ENCODE data around the gene PARVB. TPM values are rescaled to one million over a fixed set of nuclear protein-coding genes. Genes with fewer than 3 reads are reported as not detected.

The PARVB gene
- total RNA-seq, 1 donor from 2014 or later = 53.2 TPM

DNA sequence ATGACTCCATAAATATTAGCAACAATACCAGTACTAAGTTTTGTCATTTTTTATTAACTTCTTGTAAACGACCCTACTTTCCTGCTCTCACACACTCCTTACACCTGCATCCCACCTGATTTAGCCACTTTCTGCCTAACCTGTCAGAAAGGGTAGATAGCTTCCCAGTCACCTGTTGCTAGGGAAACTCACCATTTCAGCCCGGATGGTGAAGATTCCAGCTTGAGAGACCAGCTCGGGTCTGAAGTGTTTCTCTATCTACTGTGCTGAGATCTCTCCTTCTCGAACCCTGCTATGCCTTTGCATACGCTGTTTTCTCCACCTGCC is 156.6 kb downstream of the PARVB start, which contains the start of gene PARVG:
TSS of gene PARVG (plus strand) at position 220 of the 327 bp plus-strand sequence. CDS start 2,405 bp downstream, outside the sequence.
- no peak for DNase-seq (ENCODE audit: low read depth)

DNA sequence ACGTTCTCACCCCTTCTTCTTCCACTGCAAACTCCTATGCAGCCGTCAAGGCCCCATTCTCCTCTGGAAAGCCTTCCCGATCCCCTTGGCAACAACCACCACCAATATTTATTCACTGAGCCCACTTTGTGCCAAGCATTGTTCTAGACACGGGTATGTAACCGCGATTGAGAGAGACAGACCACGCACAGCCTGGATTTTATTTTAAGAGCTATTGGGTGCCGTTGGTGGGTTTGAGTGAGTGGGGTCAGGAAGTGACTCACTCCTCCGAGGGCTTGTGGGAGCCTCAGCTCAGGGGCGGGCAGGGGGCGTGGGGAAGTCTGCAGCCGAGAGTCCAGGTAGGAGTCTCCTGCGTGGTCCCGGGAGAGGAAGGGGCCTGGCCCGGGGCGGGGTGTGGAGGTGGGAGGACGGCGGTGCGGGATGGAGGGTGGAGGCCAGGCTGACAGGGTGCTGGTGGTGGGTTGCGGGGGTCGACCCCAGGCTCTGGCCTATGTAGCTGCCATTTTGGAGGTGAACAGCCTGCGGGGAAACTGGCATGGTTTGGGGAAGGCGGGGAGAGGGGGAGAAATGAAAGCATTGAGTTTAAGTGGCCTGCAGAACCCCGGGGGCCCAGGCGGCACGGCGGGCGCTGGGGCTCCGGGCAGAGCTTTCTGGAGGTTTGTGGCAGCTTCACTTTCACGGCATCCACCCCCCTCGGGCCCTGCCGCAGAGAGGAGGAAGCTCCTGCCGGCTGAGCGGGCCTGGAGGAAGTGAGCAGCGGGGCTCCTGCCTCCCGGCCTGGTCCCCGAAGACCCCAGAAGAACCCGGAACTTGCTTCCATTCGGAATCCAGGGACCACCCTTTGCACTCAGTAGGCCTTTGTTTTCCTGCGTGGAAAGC is 157.2 kb downstream of the PARVB start:
- DNase-seq (ENCODE audit: low read depth) = no peak

DNA sequence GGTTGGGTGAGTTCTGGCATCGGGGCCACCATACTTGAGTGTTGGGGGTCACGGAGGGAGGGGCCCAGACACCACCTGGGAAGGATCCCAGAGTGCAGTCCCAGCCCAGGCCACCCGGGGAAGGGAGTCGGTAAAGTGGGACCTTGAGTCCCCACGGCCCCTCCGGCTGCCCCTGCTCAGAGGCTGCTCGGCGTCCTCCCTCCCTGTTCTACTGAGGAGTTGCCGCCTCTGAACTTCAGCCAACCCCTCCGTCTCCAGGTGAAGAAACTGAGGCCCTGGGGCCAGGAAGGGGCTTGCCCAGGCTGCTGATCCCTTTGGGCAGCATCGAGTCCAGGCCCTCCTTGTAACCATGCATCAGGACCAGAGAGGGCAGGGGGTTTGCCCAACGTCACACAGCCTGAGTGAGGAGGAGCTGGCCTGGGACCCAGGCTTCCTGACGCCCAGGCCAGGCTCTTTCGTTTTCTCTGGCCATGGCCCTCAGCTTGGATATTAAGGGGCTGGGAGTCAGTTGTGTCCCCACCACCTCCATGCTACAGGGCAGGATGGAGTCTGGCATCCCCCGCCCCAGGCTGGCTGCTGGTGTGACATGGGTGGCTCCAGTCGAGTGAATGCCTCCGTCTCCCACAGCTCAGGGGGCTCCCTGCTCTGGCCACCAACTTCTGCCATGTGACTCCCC is 157.9 kb downstream of the PARVB start:
- DNase-seq (ENCODE audit: low read depth) = no peak

DNA sequence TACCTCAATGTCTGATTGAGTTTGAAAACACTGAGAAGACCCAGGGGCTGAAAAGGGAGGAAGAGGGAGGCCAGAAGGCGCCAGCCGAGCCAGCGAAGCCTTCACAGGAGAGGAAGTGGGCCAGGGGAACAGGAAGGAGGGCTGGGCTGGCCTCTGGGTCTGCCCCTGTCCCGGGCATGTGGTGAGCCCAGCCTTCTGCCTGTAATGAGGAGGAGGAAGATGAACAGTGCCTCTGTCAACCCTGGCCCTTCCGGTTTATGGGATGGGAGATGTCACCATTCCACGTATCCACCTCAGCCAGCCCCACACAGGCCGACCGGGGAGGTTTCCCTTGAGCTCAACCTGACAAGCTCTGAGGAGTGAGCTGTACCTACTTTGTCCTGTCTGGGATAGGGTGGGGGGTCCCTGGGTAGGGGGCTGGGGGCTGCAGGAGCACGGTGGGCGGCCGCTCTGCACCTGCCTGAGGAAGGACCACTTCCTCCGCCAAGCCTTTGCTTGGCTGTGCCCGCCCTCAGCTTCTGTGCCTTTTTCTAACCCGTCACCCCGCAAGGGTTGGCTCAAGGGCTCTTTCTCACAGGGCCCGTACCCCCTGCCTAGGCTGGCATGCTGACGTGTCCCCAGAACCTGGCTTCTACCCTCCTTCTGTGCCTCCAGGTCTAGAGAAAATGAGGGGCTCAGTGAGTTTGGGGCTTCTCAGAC is 158.6 kb downstream of the PARVB start:
- DNase-seq (ENCODE audit: low read depth) = no peak

DNA sequence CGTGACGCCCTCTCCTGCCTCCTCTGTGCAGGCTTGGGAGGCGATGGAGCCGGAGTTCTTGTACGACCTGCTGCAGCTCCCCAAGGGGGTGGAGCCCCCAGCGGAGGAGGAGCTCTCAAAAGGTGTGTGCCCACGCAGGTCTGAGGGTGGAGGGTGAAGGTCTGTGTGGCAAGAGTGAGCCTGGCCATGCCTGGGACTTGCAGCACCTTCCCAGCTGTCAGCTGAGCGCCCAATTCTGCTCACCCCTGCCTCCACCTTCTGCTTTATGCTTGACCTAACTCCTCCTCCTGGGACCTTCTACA is 159.1 kb downstream of the PARVB start:
- no peak for DNase-seq (ENCODE audit: low read depth)

DNA sequence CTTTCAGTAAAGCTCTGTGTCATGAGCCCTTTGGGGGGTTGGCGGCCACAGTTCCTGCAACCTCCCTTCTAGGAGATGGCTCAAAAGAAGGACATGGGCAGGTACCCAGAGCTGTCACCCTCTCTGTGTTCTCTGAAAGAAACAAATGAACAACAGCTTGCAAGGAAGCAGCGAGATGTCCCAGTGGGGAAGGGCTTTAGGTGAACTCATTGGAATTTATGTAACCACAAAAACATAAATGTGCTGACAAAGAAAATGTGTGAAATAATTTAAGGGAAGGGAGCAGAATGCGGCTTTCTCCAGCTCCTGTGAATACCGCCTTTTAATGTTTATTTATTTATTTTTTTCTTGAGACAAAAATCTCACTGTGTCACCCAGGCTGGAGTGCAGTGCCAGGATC is 159.9 kb downstream of the PARVB start:
- DNase-seq (ENCODE audit: low read depth) = no peak

DNA sequence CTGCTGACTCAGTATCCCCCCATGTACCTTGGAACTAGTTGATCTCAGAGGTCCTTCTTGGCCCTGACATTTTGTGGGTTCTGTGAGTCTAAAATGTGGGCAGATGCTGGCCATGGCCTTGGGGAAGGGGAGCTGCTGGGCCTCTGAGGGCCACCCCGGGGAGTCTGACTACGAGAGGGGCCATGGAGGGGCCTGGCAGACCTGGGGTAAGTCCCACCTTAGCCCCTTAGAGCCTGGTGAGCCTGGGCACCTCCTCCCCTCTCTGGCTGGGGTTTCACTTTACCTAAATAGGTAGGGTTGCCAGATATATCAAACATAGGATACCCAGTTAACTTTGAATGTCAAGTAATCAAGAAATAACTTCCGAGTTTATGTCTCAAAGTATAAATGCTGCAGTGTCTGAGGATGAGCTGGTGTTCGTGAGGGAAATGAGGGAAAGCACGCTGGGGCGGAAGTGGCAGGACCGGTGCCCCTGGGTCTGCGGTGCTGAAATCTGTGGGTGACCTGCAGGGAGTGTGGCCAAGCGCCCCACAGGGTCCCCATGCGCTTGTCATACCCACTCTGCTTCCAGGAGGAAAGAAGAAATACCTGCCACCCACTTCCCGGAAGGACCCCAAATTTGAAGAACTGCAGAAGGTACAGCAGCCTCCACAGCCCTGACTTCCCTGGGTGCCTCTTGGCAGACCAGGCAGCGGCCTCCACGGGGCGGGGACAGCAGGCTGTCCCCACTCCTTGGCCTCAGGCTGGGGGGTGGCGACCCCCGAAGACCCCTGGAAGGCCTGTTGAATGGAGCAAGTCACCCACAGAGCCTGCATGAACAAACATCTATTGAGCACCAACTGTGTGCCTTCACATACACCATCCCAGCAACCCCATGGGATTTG is 161.4 kb downstream of the PARVB start:
- no peak for DNase-seq (ENCODE audit: low read depth)

DNA sequence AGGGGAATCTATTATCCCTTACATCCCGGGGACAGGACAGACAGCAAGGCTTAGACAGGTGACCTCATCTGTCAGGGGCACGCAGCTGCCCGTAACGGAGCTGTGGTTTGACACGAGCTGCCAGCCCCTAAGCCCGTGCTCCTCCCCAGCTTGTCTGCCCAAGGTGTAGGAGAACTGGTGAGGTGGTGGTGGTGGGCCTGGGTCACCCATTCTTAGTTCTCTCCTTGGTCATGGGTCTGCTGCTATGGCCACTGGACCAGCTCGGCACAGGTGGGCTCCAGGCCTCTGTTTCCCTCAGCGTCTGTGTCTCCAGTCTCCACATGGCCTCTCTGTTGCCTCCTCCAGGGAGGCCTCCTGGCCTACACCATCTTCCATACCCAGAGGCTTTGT is 162.0 kb downstream of the PARVB start:
- DNase-seq (ENCODE audit: low read depth) = no peak

DNA sequence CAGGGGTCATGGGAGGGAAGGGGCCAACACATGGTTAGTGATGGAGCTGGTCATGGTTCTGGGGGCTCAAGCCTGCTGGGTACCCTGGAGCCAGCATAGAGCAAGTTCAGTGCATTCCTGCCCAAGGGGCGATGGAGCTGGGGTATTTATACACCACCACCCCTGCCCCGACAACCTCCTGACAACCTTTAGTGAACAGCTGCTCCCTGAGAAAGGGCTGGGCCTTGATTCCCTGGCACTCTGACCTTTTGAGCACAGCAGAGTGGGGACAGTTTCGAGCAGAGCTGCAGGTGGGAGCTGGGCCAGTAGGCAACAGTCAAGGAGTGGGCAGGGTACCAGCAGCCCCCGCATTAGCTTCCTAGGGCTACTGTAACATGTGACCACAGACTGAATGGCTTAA is 162.6 kb downstream of the PARVB start:
- DNase-seq (ENCODE audit: low read depth) = no peak

DNA sequence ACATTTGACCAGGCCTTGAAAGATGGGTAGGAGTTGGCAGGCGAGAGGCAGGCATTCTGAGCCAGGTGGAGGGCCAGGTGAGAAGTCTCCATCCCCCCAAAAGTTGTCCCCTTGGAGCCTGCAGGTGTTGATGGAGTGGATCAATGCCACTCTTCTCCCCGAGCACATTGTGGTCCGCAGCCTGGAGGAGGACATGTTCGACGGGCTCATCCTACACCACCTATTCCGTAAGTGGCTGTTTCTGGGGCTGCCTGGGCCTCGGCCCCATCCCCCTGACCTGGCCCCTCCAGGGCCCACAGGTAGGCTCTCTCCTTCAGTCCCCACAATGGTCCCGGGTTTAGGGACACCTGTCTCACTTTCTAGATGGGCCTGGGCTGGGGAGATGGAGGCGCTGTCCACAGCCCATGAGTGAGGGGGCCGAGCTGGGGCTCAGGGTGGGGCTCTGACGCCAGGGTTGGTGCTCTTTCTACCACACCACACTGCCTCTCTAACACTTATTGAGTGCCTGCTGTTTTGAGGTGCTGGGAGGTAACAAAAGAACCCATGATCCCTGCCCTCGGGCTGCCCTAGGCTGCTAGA is 163.6 kb downstream of the PARVB start:
- no peak for DNase-seq (ENCODE audit: low read depth)

DNA sequence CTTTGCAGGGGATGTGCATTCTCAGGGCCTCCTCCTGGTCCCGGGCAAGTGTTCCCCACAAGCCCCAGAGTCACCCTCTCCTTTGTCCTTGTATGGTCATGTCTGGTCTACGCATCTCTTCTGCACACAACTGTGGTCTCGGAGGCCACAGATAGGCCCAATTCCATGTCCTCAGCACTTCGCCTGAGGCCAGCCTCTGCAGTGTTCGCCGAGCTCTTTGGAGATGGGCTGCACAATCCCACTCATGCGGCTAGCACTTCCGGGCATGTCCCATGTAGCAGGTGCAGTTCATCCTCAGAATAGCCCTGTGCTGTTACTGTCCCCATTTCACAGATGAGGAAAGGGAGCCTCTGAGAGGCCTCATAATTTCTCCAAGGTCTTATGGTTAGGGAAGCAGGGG is 164.2 kb downstream of the PARVB start:
- no peak for DNase-seq (ENCODE audit: low read depth)

DNA sequence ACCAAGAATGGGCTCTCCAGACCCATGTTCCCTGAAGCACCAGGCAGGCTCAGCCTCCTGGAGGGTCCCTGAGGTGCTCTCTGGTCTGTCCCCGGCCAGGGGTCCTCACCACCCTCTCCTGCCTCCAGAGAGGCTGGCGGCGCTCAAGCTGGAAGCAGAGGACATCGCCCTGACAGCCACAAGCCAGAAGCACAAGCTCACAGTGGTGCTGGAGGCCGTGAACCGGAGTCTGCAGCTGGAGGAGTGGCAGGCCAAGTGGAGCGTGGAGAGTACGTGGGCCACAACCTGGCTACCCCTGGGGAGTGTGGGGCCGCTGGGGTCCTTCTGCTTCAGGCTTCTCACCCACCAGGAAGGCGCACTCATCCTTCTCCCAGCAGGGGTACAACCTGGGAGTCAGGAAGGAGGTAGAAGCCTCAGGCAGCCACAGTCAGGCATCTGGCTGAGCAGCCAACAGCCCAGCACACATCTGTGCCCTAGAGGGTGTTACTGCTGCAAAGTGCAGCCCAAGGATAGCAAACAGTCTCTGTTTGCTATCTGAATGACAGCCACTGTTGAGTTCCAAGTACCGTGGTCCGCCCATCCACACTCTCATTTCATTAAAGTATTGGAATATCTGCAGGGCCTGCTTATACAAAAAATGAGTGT is 165.0 kb downstream of the PARVB start:
- no peak for DNase-seq (ENCODE audit: low read depth)

DNA sequence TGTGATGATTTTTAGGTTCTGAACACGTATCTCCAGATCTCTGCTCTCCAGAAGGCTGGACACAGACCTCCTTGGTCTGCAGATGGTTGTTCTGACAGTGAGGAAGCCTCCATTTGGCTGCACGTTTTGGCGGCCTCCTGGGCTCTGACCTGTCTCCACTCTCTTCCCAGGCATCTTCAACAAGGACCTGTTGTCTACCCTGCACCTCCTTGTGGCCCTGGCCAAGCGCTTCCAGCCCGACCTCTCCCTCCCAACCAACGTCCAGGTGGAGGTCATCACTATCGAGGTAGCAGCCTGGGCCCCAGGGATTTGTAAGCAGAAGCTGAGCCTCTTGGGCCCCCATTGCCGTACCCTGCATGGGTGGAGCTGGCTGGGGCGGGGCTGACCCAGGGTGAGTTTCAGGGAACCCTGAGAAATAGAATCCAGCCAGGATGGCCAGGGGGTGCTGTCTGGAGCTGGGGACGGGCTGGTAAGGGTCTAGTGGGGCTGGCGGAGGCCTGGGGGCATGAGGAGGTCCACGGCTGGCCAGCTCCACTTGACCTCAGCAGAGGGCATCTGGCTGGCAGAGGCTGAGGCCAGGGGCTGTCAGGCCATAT is 166.4 kb downstream of the PARVB start:
- DNase-seq (ENCODE audit: low read depth) = no peak

DNA sequence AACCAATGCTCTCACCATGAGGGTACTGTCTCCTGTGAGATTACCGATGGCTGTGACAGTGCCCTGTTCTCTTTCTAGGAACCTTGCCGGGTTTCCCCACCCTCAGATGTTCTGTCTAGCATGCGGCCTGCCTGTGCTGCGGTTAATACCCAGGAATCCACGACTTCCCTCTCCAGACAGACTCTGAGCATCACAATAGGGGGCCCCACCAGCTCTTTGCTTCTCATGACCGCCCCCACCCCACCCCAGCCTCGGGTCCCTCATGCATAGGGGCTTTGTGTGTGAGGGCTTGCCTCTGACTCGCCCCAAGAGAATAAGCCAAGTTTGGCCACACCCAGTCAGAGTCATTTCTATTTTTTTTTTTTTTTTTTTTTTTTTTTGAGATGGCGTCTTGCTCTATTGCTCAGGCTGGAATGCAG is 166.9 kb downstream of the PARVB start:
- no peak for DNase-seq (ENCODE audit: low read depth)

DNA sequence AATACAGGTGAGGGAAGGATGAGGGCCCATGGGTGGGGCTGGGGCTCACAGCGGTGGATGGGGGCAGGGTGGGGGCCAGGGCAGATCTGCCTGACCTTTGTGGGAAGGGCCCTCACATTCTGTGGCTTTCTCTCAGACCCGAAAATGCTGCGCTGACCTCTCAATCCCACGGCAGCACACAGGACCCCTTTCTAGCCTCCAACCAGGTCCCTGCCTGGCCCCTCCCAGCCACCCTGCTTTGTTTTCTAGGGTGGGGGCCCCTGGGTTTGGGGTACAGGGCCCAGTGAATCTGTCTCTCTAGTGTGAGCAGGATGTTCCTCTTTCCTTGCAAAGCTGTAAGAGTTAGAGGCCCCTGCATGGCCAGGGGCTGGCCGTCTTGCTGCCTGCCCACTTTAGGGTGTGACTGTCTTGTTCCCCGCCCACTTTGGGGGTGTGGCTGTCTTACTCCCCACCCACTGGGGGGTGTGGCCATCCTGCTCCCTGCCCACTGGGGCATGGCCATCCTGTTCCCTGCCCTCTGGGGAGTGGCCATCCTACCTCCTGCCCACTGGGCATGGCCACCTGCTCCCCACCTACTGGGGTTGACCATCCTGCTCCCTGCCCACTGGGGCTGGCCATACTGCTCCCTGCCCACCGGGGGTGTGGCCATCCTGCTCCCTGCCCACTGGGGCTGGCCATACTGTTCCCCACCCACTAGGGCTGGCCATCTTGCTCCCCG is 168.2 kb downstream of the PARVB start:
- DNase-seq (ENCODE audit: low read depth) = no peak

DNA sequence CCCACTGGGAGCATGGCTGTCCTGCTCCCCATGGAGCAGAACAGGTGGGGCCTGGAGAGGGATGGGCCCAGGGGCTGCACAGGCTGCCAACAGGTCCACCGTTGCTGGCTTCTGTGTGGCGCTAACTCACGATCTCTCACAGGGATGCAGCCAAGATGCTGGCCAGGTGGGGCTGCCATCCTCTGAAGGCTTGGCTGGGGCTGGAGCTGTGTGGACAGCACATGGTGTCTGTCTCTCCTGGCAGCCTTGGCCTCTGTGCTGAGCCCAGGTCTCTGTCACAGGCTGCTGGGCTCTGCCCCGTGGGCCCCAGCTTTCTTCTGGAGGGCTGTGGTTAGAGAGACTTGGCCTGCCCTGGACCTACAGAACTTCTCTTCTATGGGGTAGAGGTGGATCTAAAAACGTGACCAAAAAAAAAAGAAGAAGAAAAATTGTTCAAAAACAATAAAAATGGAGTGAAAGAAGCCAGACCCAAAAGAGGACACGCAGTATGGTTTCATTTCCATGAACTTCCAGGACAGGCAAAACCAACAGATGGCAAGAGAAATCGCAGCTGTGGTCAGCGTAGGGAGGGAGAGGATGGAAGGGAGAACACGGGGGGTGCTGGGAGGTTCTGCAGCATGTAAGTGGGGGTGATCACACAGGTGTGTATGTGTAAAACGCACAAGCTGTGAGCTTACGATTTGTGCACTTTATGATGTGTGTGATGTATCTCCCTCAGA is 168.9 kb downstream of the PARVB start:
- no peak for DNase-seq (ENCODE audit: low read depth)

DNA sequence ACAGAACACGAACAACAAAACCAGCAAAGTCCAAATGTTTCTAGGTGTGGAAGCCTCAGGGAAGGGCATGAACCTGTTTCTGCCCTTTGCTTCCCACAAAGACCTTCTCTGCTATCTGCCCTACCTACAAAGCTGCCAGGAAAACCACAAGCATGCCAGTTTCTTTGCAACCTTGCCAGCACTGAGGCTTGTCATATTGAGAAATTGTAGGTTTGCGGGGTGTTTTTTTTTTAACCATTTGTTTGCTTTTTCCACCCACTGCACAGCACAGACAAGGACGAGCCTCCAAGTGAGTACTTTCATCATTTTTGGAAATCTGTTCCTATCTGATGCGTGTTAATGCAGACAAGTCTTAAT is 169.4 kb downstream of the PARVB start:
- DNase-seq (ENCODE audit: low read depth) = no peak

DNA sequence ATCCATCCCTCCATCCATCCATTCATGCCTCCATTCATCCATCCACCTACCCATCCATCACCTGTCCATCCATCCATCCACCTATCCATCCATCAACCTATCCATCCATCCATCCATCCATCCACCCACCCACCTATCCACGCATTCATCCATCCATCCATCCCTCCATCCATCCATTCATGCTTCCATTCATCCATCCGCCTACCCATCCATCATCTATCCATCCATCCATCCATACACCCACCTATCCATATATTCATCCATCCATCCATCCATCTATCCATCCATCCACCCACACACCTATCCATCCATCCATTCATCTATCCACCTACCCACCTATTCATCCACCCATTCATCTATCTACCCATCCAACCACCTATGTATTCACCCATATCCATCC is 170.5 kb downstream of the PARVB start:
- DNase-seq (ENCODE audit: low read depth) = no peak
